K562 (cell line): Measurements from ENCODE around the gene TERB1. TPM values are rescaled to one million over a fixed set of nuclear protein-coding genes. Genes with fewer than 3 reads are reported as not detected.

Source experiments
- ATAC-seq: fragments of 200-7000 bp; cut with Tn5 transposase; 3 replicates; pipeline ENCODE4 v1.9.1; 2020; ENCODE audit warnings: moderate library complexity
- BruUV-seq: library from RNA; stranded (reverse); fragments of 400-500 nt; replicated peaks from 2 replicates; lab custom pipeline; 2021; lab: Mats Ljungman, UMichigan
- CTCF ChIA-PET: fragments of 300-600 bp; formaldehyde crosslinking; extraction: SDS; loops from one replicate; lab custom pipeline; 2021; ENCODE audit warnings: low intra/inter-chr PET ratio; lab: Yijun Ruan, JAX
- POLR2A ChIA-PET: fragments of 300-600, 350-650 bp; sonication (Branson Sonifier 250); formaldehyde crosslinking; extraction: SDS; loops from one replicate; lab custom pipeline; 2021; ENCODE audit warnings: antibody characterized with exemption, inconsistent platforms; lab: Yijun Ruan, JAX
- DNase-seq, 4 experiments: peaks; one replicate each; pipeline versions ENCODE4 v3.0.0 to v3.0.0-alpha.2; 2011 to 2018; ENCODE audit warnings: low spot score in 3 of 4, mixed read lengths in 3 of 4; ENCODE audit errors: extremely low read depth in 1 of 4
- FAIRE-seq: peaks from 2 replicates; lab custom pipeline; 2011; peaks lifted over from hg19 to GRCh38; lab: Jason Lieb, UNC
- H2AFZ ChIP-seq: 2 replicates; pipeline ENCODE4 v1.6.0; 2011; ENCODE audit warnings: low read depth, low read length, control low read depth, inconsistent platforms
- H3K27ac ChIP-seq: fragments of 200-600 bp; 3 replicates; pipeline ENCODE4 v1.8.0; 2011; ENCODE audit warnings: low read depth, mild to moderate bottlenecking, control low read depth, inconsistent platforms, low read length, moderate library complexity, mixed read lengths; ENCODE audit errors: extremely low read depth
- H3K27me3 ChIP-seq, 2 experiments: fragments of 300-600 bp in 1 of 2; 2 replicates in 1 of 2; 3 replicates in 1 of 2; pipeline versions ENCODE4 v1.6.0 to v1.8.0; 2011; ENCODE audit warnings: inconsistent platforms in 2 of 2, low read length in 2 of 2, mild to moderate bottlenecking in 1 of 2, mixed read lengths in 1 of 2, moderate library complexity in 1 of 2; ENCODE audit not compliant: control insufficient read depth in 2 of 2, insufficient read depth in 2 of 2
- H3K36me3 ChIP-seq: fragments of 300-600 bp; 3 replicates; pipeline ENCODE4 v1.8.0; 2011; ENCODE audit warnings: mild to moderate bottlenecking, low read length, inconsistent platforms; ENCODE audit not compliant: control insufficient read depth, insufficient read depth
- H3K4me1 ChIP-seq, 2 experiments: fragments of 200-600 bp in 1 of 2; replicated peaks in 1 of 2; 2 replicates in 1 of 2; 3 replicates in 1 of 2; pipeline versions ENCODE4 v1.5.1 to v1.8.0; 2011; ENCODE audit warnings: inconsistent platforms in 2 of 2, low read length in 2 of 2, mild to moderate bottlenecking in 1 of 2, mixed read lengths in 1 of 2, moderate library complexity in 1 of 2; ENCODE audit not compliant: control insufficient read depth in 2 of 2, insufficient read depth in 2 of 2
- H3K4me2 ChIP-seq: 2 replicates; pipeline ENCODE4 v1.6.1; 2011; ENCODE audit warnings: low read length, control low read depth, inconsistent platforms, mixed read lengths; ENCODE audit not compliant: insufficient read depth
- H3K4me3 ChIP-seq: fragments of 200-600 bp; sonication (generic), shearing (Covaris generic); 2 replicates; pipeline ENCODE4 v1.5.1; 2016; ENCODE audit warnings: control low read depth, inconsistent platforms
- H3K79me2 ChIP-seq: fragments of 200-600 bp; 3 replicates; pipeline ENCODE4 v1.8.0; 2011; ENCODE audit warnings: low read length, inconsistent platforms; ENCODE audit not compliant: control insufficient read depth, insufficient read depth
- H3K9ac ChIP-seq, 2 experiments: 2 replicates each; pipeline versions ENCODE4 v1.6.0 to v1.6.1; 2011; ENCODE audit warnings: low read depth in 2 of 2, low read length in 2 of 2, control low read depth in 1 of 2, inconsistent platforms in 1 of 2, mild to moderate bottlenecking in 1 of 2, mixed read lengths in 1 of 2; ENCODE audit not compliant: insufficient read depth in 1 of 2
- H3K9me1 ChIP-seq: one replicate; pipeline ENCODE4 v1.6.0; 2011; ENCODE audit warnings: inconsistent platforms, mild to moderate bottlenecking, low read length, moderate library complexity; ENCODE audit not compliant: control insufficient read depth, insufficient read depth
- H3K9me3 ChIP-seq: replicated peaks from 2 replicates; pipeline ENCODE4 v1.5.1; 2011; ENCODE audit warnings: low read depth, low read length, inconsistent platforms; ENCODE audit not compliant: control insufficient read depth, insufficient read depth
- H4K20me1 ChIP-seq: replicated peaks from 2 replicates; pipeline ENCODE4 v1.6.1; 2011; ENCODE audit warnings: low read length, inconsistent platforms, mixed read lengths; ENCODE audit not compliant: control insufficient read depth, insufficient read depth
- BRF1 ChIP-seq: IDR thresholded peaks from 3 replicates; pipeline ENCODE4 v1.6.1; 2011; ENCODE audit warnings: borderline replicate concordance, mild to moderate bottlenecking; ENCODE audit not compliant: insufficient read length; ENCODE audit errors: extremely low read depth
- CHD4 ChIP-seq: fragments of 200-600 bp; sonication (generic); IDR thresholded peaks from 3 replicates; pipeline ENCODE4 v1.6.1; 2012; ENCODE audit warnings: low read depth, mild to moderate bottlenecking, mixed read lengths, low read length, inconsistent platforms; ENCODE audit not compliant: insufficient read depth, insufficient replicate concordance, poor library complexity, severe bottlenecking
- ELK3 ChIP-seq: fragments of 450-650 bp; formaldehyde crosslinking; IDR thresholded peaks from 2 replicates; pipeline ENCODE4 v1.4.0; 2020; ENCODE audit warnings: mild to moderate bottlenecking
- FOXO4 ChIP-seq: fragments of 450-650 bp; formaldehyde crosslinking; IDR thresholded peaks from 2 replicates; pipeline ENCODE4 v1.4.0; 2020; ENCODE audit warnings: mild to moderate bottlenecking, moderate library complexity
- MIER1 ChIP-seq: fragments of 450-650 bp; IDR thresholded peaks from 2 replicates; pipeline ENCODE4 v1.6.1; 2016; ENCODE audit warnings: antibody characterized with exemption, mild to moderate bottlenecking, low read depth
- NCOA4 ChIP-seq: fragments of 450-650 bp; IDR thresholded peaks from 2 replicates; pipeline ENCODE4 v1.6.1; 2018; ENCODE audit warnings: mild to moderate bottlenecking; ENCODE audit not compliant: partially characterized antibody
- PKNOX1 ChIP-seq: fragments of 450-650 bp; IDR thresholded peaks from 2 replicates; pipeline ENCODE4 v1.6.1; 2016
- RBM25 ChIP-seq: fragments of 200-400 bp; formaldehyde crosslinking; IDR thresholded peaks from 2 replicates; pipeline ENCODE4 v1.6.1; 2018; ENCODE audit warnings: low read length, low read depth, moderate library complexity; ENCODE audit not compliant: severe bottlenecking
- TBP ChIP-seq: optimal IDR thresholded peaks from 2 replicates; pipeline ENCODE3; 2011; ENCODE audit warnings: low read depth, low read length, improper control_type of control experiment
- ZNF121 ChIP-seq: sonication (generic); formaldehyde crosslinking; conservative IDR thresholded peaks from 2 replicates; pipeline ENCODE4 v1.8.0; 2022; ENCODE audit warnings: missing genetic modification reagents
- ZNF224 ChIP-seq: sonication (generic); formaldehyde crosslinking; IDR thresholded peaks from 2 replicates; pipeline ENCODE4 v1.8.0; 2022; ENCODE audit warnings: mild to moderate bottlenecking, missing genetic modification reagents
- ZNF232 ChIP-seq: sonication (generic); formaldehyde crosslinking; IDR thresholded peaks from 2 replicates; pipeline ENCODE4 v1.8.0; 2022; ENCODE audit warnings: mild to moderate bottlenecking, missing genetic modification reagents
- WGBS: fragments of 100-300 bp; shearing (Covaris generic); methylation state at CpG from one replicate; pipeline ENCODE4 v1.1.6; 2016; ENCODE audit warnings: low coverage, mixed read lengths; ENCODE audit not compliant: insufficient coverage; ENCODE audit errors: missing lambda C conversion rate; 5-methylcytosine and 5-hydroxymethylcytosine counted together
- in situ Hi-C: fragments of 300-500 bp; cut with MboI; formaldehyde crosslinking; loops from 4 replicates; pipeline ENCODE4 v1.15.0; 2018; ENCODE audit warnings: inconsistent platforms, mixed read lengths
- intact Hi-C: fragments of 100-400 bp; cut with micrococcal nuclease; formaldehyde crosslinking; loops from 2 replicates; pipeline ENCODE4 v1.14.2; 2022
- polyA plus RNA-seq, 8 experiments: library from polyadenylated mRNA; depleted of rRNA in 4 of 8; stranded (reverse) in 5 of 8; unstranded in 3 of 8; fragments of >200 nt; fragmentation: Nextera tagmentation in 2 of 8; fragmentation: Illumina TruSeq in 1 of 8; extraction: Ambion mirVana in 2 of 8; extraction: Trizol in 1 of 8; gene quantifications; 2 replicates each; pipeline versions ENCODE4 v1.2.1 to v1.2.3, GENCODE V29; 2011 to 2014; ENCODE audit warnings: inconsistent platforms in 1 of 8, missing spikeins in 1 of 8
- total RNA-seq, 7 experiments: library from RNA; depleted of rRNA in 6 of 7; stranded (reverse); fragments of >200 nt in 6 of 7; fragmentation: Illumina TruSeq in 2 of 7; extraction: Trizol in 2 of 7; gene quantifications; 2 replicates each; pipeline versions ENCODE4 v1.2.1 to v1.2.3, GENCODE V29; 2011 to 2021; ENCODE audit warnings: low replicate concordance in 1 of 7

TERB1 gene
- total and polyA plus RNA-seq, 9 of the 15 experiments (the other 6 are each of a cell fraction or from before 2014, with no cell fraction given), result not detected

- FAIRE-seq (no peak), ATAC-seq (no peak), DNase-seq (no peak)
- TF ChIP-seq ZNF121 (CRISPR knock-in tag), result no peak
- no peak for TF ChIP-seq CHD4
- ChIA-PET CTCF (no interaction called here), POLR2A (interaction anchor here (1.4 kb wide), 1 partner anchor 14 kb away, joined by 4 read pairs; no protein-coding TSS in a partner anchor)
- Histone ChIP-seq H3K79me2 (no peaks in the 10 kb centered on the region), H3K27ac (no peak overlapping the region), H3K36me3 (peaks cover 24% of the 10 kb centered on the region), H3K4me3 (no peak overlapping the region), H3K9ac (no peak overlapping the region), H4K20me1 (no peaks in the 10 kb centered on the region), H3K27me3 (no peaks in the 10 kb centered on the region), H3K4me2 (no peak overlapping the region), H3K4me1 (no peaks in the 10 kb centered on the region), H2AFZ (no peak overlapping the region), H3K9me3 (no peaks in the 10 kb centered on the region), H3K9me1 (no peaks in the 10 kb centered on the region)
- no TSS peak for BruUV-seq
- intact Hi-C loops, result loop anchor here (2.0 kb wide), 1 partner anchor 149 kb away; no protein-coding TSS in a partner anchor
- in situ Hi-C loops, result no loop called here
- WGBS, result 65% methylated on average over 4 of the region's 4 CpGs
Measured at GRCh38 chr16:66717776-66718175, 83.6 kb downstream of the TERB1 start.

GRCh38 chr16:66717112-66717675 is 84.2 kb downstream of the TERB1 start:
- H3K9me1 ChIP-seq, result no peaks in the 10 kb centered on the region
- no peaks in the 10 kb centered on the region for H4K20me1 ChIP-seq
- in situ Hi-C loops, result no loop called here
- H3K9ac ChIP-seq, result no peak overlapping the region
- no peak overlapping the region for H2AFZ ChIP-seq
- no peak overlapping the region for H3K27ac ChIP-seq
- H3K79me2 ChIP-seq, result no peaks in the 10 kb centered on the region
- no peak overlapping the region for H3K4me3 ChIP-seq
- peaks cover 18% of the 10 kb centered on the region; the same call in 2 of the 3 replicates for H3K36me3 ChIP-seq
- ATAC-seq (peak; percentile 97), FAIRE-seq (peak; percentile 72), DNase-seq (peak; percentile 42 to 74 (median 62))
- CTCF ChIA-PET, result interaction anchor here (1.0 kb wide), 1 partner anchor 150 kb away, joined by 3 read pairs; no protein-coding TSS in a partner anchor
- no peaks in the 10 kb centered on the region for H3K9me3 ChIP-seq
- H3K4me1 ChIP-seq, result no peaks in the 10 kb centered on the region
- no peaks in the 10 kb centered on the region for H3K27me3 ChIP-seq
- no peak overlapping the region for H3K4me2 ChIP-seq
- POLR2A ChIA-PET, result interaction anchor here (0.6 to 1.4 kb wide), 6 partner anchors 9 to 114 kb away, joined by 3 to 6 read pairs (median 3); no protein-coding TSS in a partner anchor
- intact Hi-C loops, result loop anchor here (2.0 kb wide), 1 partner anchor 150 kb away; no protein-coding TSS in a partner anchor
- no TSS peak for BruUV-seq
- WGBS, result 35% methylated on average over 12 of the region's 12 CpGs
- no peak for TF ChIP-seq BRF1
- no peak for TF ChIP-seq NCOA4
- TF ChIP-seq TBP, result no peak
- no peak for TF ChIP-seq FOXO4 (CRISPR knock-in tag)
- no peak for TF ChIP-seq ELK3 (CRISPR knock-in tag)
- peak; percentile 41; the same call in 1 of the 2 replicates for TF ChIP-seq PKNOX1
- no peak for TF ChIP-seq ZNF232
- TF ChIP-seq MIER1, result no peak
- TF ChIP-seq RBM25, result no peak
- no peak for TF ChIP-seq ZNF224 (CRISPR knock-in tag)
